Measurements from ENCODE around the gene BAZ1A.

The BAZ1A gene

GRCh38 chr14:34875031-34875922, at the start of gene BAZ1A:
TSS of gene BAZ1A (minus strand) at chr14:34875360. CDS start at chr14:34874604, 756 bp downstream.
- DNase-seq, result peak; percentile 41

- DNase-seq, result no peak
Observed at GRCh38 chr14:34920339-34920738, 45.2 kb upstream of the BAZ1A start.

GRCh38 chr14:34913619-34914018, 38.5 kb upstream of the BAZ1A start:
- no peak for DNase-seq

DNA sequence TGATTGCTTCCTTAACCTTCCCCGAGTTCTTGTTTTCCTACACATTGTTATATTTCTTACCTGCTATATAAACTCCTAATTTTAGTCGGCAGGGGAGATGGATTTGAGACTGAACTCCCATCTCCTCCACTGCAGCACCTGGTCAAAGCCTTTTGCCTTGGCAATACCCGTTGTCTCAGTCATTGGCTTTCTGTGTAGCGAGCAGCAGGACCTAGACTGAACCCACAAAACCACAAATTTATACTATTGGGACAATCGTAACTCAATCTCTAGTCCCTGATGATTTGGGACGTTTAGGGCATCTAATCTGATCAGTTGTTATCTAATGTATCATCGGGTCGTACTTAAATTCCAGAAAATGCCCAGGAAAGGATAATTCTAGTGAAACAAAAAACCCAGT, 37.8 kb upstream of the BAZ1A start:
- DNase-seq, result no peak

DNA sequence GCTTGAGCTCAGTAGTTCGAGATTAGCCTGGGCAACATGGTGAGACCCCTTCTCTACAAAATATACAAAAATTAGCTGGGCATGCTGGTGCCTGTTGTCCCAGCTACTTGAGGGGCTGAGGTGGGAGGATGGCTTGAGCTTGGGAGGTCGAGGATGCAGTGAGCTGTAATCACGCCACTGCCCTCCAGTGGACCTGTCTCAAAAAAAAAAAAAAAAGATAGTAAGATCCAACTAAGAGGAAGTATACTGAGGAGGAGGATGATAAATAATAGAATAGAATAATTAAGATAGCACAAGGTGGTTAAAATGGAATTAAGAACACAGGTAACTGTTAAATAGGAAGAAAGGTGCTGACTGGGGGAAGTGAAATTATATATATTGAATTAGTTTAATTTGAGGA, 37.0 kb upstream of the BAZ1A start:
- no peak for DNase-seq

GRCh38 chr14:34911209-34912150, 36.3 kb upstream of the BAZ1A start:
- no peak for DNase-seq

DNA sequence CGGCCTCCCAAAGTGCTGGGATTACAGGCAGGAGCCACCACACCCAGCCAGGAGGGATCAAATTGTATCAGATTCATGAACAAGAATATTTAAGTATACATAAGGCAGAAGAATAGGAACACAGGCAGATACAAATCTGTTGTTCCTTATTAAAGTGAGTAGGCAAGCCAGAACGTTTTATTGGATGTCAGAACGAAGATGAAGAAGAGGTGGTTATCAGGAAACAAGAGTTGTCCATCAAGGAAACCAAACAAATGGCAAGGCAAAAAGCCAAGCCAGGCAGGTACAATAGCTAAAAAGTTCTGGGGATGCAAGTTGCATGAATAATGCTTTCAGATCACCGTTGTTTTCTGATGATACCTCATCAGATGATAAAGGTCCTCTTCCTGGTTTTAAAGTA, 31.1 kb upstream of the BAZ1A start:
- no peak for DNase-seq

DNA sequence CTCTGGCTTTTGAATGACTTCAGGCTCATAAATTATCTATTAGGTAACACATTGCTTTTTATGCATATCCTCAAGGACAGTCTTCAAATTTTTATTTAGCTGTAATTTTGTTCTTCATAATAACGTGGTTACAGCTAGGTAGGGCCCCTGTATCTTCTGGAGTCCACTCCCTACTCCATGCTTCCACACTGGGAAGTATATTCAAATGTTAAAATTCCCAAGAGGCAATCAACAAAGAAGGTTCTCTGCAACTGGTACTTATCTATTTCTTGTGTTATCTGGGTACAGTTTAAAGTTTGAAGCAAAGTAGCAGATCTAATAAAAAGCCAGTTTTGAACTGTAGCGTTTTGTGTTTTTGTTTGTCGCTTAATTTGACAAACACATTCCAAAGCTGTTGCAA, 20.1 kb upstream of the BAZ1A start:
- DNase-seq, result no peak

GRCh38 chr14:34890937-34891336, 15.8 kb upstream of the BAZ1A start:
- no peak for DNase-seq

GRCh38 chr14:34888186-34888585, 13.0 kb upstream of the BAZ1A start:
- no peak for DNase-seq

DNA sequence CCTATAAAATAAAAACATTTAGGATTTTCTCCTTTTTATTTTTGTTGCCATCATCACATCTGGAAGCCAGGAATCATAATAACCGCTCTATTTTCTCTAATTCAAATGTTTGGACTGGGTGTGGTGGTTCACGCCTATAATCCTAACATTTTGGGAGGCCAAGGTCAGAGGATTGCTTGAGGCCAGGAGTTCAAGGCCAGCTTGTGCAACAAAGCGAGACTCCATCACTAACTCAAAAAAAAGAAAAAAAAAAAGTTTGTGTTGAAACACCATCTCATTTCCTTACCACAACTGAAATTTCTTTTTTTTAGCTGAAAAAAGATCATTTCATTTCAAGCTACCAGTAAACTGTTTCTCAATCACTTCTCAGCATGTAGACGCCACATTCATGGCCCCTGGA, 8.8 kb upstream of the BAZ1A start:
- no peak for DNase-seq

- DNase-seq, result peak; percentile 57
Observed at GRCh38 chr14:34874386-34875030, 652 bp downstream of the BAZ1A start.

GRCh38 chr14:34873589-34874385, 1.4 kb downstream of the BAZ1A start:
- peak; percentile 88 for DNase-seq

- peak; percentile 10 for DNase-seq
Observed at GRCh38 chr14:34872822-34873588, 2.2 kb downstream of the BAZ1A start.

DNA sequence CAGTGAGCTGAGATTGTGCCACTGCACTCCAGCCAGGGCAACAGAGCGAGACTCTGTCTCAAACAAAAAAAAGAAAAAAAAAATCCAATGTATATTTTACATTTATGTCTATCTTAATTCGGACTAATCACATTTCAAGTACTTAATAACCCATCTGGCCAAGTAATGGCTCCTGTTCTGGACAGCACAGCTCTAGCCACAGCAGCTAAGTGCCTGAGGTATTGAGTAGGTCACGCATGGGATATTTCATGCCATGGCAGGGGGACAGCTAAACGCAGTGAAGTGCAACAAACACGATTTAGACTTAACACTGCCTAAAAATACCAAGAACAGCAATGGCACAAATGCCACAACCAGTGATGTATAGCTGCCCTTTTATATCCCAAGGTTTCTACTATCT, 8.0 kb downstream of the BAZ1A start:
- DNase-seq, result no peak

- no peak for DNase-seq
Observed at GRCh38 chr14:34865889-34866574, 9.1 kb downstream of the BAZ1A start.

DNA sequence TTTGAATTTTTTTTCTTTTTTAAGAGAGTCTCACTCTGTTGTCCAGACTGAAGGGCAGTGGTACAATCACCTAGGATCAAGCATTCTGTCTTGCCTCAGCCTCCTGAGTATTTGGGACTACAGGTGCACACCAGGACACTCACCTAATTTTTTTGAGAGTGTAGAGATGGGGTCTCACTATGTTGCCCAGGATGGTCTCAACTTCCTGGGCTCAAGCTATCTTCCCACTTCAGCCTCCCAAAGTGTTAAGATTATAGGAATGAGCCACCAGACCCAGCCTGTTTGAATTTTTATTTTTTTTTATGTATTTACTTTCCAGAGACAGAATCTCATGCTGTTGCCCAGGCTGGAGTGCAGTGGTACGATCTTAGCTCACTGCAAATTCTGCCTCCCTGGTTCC, 11.3 kb downstream of the BAZ1A start:
- DNase-seq, result no peak

GRCh38 chr14:34858765-34859164, 16.4 kb downstream of the BAZ1A start:
- no peak for DNase-seq

DNA sequence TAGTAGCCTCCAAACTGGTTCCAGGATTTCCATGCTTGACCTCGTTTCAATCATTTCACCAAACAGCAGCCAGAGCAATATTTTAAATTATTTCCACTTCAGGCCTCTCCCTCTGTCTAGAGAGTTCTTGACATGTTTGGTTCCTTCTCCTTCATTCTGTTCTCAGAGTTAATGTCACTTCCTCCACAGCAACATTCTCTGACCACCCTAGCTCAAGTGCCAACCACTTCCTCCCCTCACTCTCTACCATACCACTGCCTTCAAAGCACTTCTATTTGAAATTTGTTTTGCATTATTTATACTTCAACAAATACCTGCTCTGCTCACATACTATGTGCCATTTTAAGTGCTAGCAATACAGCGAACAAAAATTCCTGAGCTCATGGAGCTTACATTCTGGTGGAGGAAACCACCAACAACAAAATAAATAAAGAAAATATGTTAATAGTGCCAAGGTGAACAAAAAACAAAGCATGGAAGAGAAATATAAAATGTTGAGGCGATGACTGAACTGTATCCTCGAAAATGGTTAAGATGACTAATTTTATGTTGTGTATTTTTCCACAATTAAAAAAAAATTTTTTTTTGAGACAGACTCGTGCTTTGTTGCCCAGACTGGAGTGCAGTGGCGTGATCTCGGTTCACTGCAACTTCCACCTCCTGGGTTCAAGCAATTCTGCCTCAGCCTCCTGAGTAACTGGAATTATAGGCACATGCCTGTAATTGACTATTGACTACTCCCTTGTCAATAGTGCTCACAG, 17.3 kb downstream of the BAZ1A start:
- DNase-seq, result peak; percentile 22

- no peak for DNase-seq
Observed at GRCh38 chr14:34853041-34853440, 22.1 kb downstream of the BAZ1A start.

All from CD4-positive, alpha-beta T cell treated with Interleukin-17A for 4 hours (primary cell).